HPDE6-E6E7 (cell line): ENCODE data around the gene RSPO3.

ENCODE experiments used
- DNase-seq: peaks from one replicate; pipeline ENCODE4 v3.0.0; 2011; ENCODE audit warnings: missing footprints; ENCODE audit errors: extremely low spot score

Gene RSPO3

DNA sequence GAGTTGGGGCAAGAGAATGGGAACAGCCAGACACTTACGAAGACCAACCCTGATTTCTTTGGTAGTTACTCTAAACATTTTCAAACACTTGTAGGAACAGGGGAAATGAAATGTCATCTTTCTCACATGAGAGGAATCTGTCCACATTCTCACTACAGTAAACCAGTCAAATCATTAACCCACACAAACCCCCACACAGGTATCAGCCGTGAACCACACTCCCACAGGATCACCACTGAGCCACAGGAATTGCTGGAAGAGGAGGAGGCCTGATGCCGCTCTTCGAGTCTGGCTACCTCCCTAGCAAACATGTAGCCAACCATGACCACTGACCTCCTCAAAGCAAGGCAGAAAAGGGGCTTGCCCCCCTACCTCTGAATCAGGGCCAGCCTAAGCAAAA lies 6.9 kb upstream of the RSPO3 start:
- no peak for DNase-seq

DNA sequence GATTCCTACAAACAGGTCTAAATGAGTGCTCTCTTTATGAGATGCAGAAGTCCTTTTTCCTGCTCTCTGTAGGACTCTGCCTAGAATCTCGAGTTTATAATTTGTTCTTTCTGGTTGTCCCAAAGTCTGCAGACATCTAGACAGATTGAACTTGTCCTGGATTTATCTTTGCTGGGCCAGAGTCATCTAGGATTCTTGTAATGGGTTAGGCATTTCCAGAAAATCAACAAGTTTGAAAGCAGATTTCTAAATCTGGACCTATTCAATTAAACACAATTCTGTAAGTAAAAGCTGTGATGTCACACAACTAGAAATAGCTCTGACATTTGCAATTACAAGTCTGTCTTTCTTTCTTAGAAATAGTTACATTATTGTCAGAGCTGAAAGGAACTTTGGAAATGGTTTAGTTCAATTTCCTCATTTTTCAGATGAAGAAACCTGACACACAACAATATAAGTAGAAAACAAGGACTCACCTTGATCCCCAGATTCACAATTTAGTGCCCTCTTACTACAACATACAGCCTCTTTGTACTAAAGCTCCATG lies 4.2 kb upstream of the RSPO3 start:
- no peak for DNase-seq

DNA sequence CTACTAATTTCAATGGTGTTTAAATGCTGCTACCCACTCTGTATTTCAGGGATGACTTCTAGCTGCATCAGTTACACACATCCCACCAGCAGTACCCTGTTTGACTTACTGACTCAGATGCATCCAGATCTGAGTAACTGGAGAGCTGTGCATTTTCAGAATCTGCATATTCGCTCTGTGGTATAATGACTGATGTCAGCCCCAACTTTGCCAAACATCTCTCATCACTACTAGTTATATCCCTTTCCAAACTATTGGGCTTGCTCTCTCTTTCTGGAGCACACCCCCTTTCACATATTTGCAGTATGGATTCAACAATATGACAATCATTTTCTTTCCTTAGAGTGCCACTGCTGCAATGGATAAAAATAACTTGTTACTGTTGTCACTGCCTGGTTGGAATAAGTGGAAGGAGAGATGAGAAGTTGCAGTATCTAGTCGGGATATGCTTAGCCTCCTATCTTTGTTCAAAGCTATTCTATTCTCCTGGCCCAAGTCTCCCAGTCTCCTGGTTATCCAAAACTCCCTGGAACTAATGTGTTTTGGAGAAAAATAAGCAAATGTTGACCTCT lies 3.3 kb upstream of the RSPO3 start:
- DNase-seq, result no peak

DNA sequence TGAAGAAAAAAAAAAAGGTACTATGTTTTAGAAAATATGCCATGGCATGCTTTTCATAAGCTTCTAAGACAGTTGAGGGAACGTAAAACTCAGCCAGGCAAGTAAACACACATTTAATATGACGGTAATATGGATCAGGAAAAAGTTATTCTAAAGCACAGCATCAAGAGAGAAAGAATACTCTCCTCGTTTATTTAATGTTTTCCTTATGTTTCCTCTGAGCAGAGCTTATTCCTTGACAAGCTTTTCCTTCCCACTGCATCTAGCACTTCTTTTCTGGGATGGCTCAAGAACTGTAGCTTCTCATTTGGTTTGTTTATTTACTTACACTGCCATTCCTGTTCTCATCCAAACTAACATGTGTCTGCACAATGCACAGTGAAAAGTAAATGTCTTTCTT lies 2.7 kb upstream of the RSPO3 start:
- no peak for DNase-seq

DNA sequence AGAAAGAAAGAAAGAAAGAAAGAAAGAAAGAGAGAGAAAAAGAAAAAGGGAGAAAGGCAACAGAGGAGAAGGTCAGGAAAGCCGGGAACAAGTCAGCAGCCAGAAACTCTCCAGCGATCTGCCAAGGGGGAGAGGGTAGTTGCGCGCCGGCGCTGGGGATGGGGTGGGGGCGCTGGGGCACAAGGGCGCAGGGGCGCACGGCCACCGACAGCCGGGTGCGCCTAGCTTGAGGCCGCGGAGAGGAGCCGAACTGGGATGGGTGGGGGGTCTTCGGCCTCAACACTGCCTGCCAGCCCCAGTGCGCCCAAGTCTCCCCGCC lies 533 bp upstream of the RSPO3 start:
- no peak for DNase-seq

DNA sequence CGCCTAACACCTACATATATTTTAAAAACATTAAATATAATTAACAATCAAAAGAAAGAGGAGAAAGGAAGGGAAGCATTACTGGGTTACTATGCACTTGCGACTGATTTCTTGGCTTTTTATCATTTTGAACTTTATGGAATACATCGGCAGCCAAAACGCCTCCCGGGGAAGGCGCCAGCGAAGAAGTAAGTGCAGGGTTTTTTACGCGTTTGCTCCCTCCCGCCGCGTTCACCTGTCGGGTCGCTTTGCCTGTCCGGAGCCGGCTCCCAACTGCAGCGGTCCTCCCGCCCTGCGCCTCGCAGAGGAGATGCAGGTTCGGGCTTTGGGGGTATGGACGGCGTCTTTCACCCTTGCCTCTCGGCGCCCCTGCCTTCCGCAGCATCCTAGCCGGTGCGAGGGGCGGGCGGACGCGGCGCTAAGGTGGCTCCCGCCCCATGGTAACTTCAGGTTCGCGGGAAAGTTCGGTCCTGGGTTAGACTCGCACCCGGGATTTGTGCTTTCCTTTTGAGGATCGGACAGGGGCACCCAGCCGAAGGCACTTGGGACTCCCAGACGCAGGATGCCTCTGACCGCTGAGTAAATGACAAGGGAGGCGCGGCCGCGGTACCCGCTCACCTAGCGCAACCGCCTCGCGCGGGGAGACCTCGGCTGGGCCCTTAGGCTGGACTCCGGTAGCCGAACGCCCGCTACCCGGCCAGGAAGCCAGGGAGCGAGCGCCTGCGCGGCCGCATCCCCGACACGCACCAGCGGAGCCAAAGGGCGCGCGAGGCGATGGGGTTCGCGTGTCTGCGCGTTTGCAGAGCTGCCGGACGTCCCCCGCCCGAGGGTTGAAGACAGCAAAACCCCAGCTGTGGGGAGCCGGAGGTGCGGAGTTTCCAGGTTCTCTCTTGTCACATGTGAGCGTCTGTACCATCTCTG lies 891 bp downstream of the RSPO3 start:
- no peak for DNase-seq

DNA sequence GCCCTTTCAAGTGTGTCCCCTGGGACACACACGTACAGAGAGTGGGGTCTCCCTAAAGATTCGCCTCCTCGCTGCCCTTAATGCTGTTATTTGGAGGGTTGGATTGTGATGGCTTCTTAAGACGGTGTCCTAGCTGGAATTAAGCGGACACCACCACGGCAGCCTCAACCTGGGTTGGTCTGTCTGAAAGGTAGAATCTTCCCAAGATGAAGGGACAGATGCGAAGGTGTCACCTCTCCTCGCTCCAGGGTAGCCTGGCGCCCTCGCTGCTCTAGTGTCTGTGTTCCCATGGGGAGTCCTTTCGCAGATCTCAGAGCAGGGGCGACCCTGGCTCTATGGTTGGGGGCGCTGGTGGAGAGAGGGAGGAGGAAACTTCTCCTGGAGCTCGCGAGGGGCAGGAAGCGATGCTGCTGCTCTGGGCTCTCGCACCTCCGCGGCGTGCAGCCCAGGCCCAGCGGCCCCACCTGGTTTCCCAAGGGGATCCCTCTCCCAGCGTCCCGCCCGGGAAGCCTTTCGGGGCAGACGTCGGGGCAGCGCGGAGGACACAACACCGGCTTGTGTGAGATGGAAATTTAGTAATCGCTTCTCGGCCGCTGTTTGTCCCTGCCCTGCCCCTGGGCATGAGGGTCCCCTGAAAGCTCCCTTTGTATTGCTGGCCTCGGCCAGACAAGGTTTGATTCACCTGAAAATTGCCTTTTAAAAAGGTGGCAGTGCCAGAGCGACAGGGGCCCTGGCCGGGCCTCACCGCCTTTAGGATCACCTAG lies 1.7 kb downstream of the RSPO3 start:
- DNase-seq, result no peak

DNA sequence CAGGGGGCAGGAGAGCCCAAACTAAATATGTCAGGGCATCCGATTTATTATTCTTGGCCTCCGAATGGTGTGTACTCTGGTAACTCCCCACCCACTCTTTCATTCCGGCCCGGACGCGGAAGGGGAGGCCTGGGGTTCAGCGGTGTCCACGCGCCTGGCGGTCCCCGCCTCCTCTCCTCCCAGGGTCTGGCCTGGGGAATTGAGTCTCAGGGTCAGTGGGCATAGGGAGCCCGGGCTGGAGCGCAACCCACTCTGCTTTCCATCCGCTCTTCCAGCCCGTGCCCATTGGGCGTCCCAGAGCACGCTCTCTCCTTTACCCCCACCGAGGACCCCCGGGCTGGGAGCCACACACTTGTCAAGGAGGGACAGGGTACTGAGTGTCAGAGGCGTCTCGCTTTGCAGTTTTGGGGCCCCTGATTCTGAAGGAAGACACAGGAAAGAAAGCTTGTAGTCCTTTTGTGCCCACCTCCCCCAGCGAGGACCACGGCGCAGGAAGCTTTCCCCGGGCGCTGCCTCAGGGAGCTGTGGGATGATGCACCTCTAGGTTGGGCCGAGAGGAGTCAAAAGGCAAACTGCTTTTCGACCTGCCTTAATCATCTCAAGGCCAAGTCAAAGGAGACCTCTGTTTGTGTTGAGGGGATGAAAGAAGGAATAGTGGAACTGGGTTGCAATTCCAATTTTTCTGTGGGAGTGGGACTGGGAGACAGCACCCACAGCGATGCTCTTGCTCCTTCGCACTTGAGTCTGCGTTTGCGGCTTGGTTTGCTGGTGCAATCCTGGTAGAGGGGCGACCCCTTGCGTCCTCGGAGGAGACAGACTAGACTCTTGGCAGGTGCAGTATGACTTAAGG lies 2.5 kb downstream of the RSPO3 start:
- peak; percentile 58 for DNase-seq

DNA sequence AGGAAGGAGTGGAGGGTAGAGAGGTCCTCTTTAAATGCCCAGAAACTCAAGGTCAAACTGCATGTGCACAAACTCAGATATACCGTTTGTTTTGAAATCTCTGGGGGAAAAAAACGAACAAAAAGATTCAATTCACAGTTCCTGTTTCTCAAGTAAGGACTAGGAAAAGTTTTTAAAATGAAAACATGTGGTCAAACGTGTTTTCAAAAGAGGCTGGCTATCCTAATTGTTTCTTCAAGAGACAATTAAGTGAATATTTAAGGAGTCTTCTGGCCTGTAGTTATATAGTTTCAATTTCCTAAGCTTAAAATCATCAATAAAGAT lies 3.1 kb downstream of the RSPO3 start:
- DNase-seq, result no peak

DNA sequence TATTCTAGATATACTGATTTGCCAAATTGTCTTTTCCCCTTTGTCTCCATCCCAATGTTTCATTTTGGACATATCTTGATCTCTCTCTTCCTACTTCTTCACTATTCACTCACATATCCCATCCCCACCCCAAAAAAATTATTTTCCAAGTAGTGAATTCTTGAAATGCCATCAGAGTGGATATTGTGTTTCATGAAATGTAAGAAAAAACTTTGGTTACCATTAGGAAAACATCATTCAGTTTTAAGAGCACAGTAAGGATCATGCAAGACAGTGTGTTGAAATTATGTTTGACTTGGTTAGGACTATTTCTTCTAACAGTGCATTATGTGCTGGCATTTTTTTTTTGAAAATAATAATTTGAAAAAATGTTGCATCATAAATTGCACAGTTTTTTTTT lies 5.7 kb downstream of the RSPO3 start:
- no peak for DNase-seq

DNA sequence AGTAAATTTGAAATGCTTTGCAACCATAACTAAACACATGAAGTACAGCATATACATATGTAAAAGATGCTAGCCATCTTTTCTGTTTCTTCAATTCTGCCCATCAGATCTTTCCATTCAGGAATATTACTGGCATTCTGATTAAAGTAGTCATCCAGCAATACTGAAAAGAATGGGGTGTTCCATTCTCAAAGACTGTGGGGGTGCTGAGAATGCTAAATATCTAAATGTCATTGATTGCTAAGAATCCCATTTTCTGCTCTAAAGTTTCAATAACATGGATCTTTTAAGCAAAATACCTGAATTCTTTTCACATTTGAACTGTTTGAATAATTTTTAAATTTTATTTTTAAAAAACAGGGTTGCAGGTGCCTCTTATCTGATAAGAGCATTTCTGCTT lies 6.2 kb downstream of the RSPO3 start:
- no peak for DNase-seq

DNA sequence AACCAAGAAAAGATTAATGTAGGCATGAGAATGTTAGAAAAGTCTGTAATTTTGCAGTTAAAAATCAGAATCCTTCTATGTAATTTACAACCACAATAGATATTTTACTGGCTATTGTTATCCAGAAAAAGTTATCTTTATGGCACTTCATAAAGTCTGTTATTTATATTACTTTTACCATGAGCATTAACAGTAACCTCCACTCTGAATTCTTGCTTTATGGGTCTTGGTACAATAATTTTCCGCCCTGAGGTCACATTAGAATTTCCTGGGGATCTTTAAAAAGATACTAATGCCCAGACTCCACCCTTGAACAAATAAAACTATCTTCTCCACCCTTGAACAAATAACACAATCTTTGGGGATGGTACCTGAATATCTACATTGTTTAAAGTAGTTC lies 9.6 kb downstream of the RSPO3 start:
- DNase-seq, result no peak

DNA sequence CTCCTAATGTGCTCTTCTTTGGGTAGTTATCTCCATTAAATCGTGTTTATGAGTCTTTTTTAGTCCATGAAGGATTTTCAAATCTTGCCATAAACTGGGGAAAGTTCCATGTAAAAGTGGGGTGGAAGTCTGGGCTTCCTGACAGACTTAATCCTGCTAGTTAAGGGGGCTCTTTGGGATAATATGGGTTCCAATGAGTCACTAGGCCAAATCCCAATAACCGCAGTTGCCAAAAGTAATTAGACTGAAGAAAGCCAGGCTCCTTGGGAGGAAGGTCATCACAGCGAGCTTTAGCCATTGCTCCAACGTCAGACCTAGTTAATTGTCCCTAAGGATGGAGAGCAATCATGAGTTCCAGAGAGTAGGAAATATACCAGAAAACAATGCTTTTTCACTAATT lies 10.8 kb downstream of the RSPO3 start:
- DNase-seq, result no peak

DNA sequence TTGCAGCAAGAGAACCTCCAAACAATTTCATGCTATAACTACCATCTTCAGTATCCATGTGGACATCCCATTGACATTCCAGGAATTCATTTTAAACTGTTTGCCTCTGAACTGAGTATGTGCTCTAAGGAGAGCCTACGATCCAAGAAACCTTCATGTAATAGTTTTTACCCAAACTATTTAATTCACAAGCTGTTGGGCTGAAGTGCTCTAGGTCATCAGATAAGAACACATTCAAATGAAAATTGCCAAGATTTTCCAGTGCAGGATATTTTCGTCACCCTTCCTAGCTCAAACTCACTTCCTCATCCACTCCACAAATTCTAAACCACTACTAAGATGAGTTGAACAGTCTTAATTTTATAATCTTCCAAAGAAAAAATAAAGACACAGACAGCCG lies 12.8 kb downstream of the RSPO3 start:
- DNase-seq, result no peak

DNA sequence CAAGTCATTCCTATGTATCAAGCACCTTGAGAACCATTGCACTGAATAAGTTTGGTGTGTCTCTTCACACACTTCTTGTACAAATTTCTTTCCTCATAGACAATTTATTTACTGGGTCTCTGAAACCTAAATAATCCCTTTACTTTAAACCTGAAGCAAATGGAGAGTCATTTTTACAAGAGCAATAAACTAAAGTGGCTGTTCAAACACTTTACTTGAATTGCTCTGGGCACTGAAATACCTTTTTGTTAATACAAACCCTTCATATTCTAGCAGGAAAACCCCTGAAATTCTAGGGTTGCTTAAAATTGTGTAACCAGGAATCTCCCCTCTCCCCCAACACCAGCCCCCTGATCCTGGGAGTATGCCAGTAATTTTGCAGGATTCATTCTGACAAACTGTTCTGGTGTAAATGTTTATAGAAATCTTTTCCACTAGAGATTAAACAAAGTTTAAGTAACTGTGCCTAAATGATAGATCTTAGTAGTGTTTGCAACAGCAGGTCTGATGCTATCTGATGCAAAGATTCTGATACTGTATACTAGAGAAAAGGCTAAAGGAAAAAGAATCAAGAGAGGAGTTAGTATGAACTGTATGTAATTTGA lies 13.4 kb downstream of the RSPO3 start:
- DNase-seq, result no peak

DNA sequence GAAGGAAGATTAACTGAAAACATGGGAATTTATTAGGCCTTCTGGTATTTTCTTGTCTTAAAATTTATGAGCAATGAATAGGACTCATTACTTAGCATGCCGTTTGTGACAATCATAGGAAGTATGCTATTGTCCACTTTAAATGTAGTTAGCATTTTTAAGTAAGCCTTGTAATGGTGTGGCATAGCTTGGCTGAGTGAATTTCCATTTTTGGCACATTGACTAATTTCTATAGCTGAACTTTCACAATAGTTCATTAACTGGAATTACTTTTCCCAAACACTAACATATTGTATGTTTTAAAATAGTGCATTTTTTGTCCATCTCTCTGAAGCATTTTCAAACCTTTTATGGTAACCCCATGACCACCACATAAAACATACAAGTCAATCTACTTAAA lies 15.7 kb downstream of the RSPO3 start:
- DNase-seq, result no peak

DNA sequence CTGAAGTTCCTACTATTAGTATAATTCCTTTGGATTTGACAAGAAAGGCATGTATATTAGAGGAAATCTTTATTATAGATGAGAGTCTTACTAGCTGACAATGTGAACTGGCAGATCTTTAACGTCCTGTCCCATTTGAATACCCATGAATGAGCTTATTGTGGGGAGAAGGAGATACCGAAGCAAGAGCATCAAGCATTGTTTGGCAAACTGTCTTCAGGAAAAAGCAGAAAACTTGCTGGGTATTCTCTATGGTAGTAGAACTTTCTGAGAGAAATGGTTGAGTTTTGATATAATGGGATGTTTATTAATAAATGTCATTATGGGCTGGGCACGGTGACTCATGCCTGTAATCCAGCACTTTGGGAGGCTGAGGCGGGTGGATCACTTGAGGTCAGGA lies 18.3 kb downstream of the RSPO3 start:
- no peak for DNase-seq

DNA sequence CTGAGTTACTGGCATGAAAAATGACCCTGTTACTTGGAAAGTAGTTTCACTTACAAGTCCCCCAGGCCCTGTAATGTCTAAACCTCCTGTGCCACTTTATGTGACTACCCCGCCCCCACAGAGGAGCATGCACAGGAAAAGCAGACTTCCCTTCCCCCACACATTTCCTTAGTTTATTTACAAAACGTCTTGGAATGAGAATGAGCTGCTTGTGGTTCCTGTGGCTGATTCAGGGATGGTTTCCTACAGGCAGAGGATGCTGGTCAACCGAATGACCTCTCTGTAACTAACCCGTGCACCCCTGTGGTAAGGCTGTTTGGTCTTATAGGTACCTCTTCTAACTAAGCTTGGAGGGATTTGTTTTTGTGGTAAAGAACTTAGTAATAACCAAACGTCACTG lies 28.5 kb downstream of the RSPO3 start:
- no peak for DNase-seq

DNA sequence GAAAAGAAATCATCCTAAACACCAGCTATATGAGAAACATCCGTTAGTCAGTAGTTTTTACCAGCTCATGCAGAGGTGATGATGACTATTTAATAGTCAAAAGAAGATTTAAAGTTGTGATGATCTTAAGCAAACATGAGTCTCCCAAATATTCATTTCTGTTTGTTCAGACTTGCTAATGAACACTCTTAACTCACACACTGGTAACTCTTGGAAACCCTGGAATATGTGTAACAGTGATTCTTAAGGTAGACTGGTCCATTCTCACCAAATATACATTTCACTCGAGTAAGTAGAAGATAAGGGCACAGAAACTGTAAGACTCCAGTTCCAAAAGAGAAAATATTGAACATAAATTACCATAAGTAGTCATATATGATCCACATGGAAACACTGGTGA lies 29.1 kb downstream of the RSPO3 start:
- DNase-seq, result no peak

DNA sequence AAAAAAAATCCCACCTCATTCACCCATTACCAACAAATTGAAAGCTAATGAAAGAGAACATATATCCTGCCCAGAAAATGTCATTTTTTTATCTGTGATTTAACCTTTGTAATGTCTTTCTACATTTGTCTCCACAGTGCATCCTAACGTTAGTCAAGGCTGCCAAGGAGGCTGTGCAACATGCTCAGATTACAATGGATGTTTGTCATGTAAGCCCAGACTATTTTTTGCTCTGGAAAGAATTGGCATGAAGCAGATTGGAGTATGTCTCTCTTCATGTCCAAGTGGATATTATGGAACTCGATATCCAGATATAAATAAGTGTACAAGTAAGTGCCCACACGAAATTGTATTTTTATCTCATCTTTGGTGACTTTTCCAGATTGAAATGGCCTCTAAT lies 30.0 kb downstream of the RSPO3 start:
- DNase-seq, result no peak

DNA sequence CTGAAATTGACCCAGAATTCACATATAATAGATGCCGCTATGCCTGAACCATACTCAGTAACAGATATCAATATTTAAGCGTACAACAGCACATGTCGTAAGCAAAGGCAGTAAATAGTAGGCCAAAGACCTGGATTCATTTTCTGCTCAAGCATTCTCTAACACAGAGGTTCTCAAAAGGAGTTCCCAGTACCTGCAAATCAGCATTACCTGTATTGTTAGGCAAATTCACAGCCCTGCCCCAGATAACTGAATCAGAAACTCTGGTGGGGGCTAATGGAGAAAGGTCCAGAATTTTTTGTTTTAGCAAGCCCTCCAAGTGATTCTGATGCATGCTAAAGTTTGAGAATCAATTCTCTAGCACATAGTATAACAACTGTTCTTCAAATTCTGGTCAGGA lies 36.0 kb downstream of the RSPO3 start:
- DNase-seq, result no peak

DNA sequence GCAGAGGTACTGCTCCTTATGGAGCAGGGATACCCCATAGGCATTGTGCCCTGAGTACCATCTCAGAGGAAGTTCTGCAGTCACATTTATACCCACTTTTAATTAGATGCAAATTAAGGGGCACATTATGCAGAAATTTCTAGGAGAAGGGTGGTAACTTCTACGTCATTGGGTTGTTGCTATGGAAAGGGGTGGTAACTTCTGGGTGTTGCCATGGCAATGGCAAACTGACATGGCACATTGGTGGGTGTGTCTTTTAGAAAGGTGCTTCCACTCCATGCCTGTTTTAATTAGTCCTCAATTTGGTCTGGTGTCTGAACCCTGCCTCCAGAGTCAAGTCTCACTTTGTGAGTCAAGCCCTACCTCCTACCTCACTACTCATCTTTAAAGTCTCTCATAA lies 42.0 kb downstream of the RSPO3 start:
- no peak for DNase-seq
